ENCODE data around the gene SFTPD. TPM values are rescaled to one million over a fixed set of nuclear protein-coding genes. Genes with fewer than 3 reads are reported as not detected.

Gene SFTPD
- polyA plus RNA-seq, 4 donors, result 0.46 to 1.5 (median 0.93) TPM

Other genes with a start within 250 kb of the SFTPD start
- gene NUTM2B, start 245.9 kb downstream of the SFTPD start, polyA plus RNA-seq (ENCODE audit: insufficient read length in 4 of 4), result 1 to 10 TPM; 1.1 to 3.5 (median 1.9) TPM
- under 1 TPM in 3 of 4 donors, not detected in 1; 0.23 to 0.59 (median 0.41) TPM for gene NUTM2E, start 122.4 kb downstream of the SFTPD start, polyA plus RNA-seq (ENCODE audit: insufficient read length in 4 of 4)
- gene TMEM254, start 129.6 kb upstream of the SFTPD start, polyA plus RNA-seq (ENCODE audit: insufficient read length in 4 of 4), result 10 to 100 TPM; 43.7 to 63.2 (median 59.9) TPM
- gene PLAC9, start 183.6 kb upstream of the SFTPD start, polyA plus RNA-seq (ENCODE audit: insufficient read length in 4 of 4), result 10 to 100 TPM; 20.1 to 69.0 (median 25.6) TPM